HG03354 (cell line): ENCODE measurements around the gene FOSL1.
"Not testable (repeated sequence)": the region's sequence is repeated elsewhere in the genome, so short reads cannot be mapped to it uniquely, and the experiment has no call there.

Source experiments
- ATAC-seq: cut with Tn5 transposase; IDR thresholded peaks from one replicate; pipeline ENCODE4 v1.9.1; 2021; ENCODE audit warnings: mild to moderate bottlenecking; ENCODE audit not compliant: unreplicated experiment, poor library complexity, severe bottlenecking

The FOSL1 gene

DNA sequence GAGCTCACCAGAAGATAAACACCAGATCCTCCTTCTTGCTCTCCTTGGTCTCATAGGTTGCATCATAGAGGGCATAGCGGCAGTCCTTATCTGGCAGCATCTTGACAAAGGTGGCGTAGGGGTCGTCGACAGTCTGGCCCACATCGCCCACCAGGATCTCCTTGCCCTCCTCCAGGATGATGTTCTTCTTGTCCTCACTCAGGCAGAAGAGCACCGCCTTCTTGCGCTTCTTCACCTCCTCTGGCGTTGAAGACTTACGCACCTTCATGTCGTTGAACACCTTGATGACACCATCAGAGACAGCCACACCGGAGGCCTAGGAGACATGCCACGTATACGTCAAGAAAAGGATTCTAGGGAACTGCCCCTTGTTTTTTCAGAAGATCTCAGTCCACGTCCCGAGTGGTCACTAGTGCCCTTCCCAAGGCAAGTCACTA is 44.2 kb downstream of the FOSL1 start:
- ATAC-seq = no peak

DNA sequence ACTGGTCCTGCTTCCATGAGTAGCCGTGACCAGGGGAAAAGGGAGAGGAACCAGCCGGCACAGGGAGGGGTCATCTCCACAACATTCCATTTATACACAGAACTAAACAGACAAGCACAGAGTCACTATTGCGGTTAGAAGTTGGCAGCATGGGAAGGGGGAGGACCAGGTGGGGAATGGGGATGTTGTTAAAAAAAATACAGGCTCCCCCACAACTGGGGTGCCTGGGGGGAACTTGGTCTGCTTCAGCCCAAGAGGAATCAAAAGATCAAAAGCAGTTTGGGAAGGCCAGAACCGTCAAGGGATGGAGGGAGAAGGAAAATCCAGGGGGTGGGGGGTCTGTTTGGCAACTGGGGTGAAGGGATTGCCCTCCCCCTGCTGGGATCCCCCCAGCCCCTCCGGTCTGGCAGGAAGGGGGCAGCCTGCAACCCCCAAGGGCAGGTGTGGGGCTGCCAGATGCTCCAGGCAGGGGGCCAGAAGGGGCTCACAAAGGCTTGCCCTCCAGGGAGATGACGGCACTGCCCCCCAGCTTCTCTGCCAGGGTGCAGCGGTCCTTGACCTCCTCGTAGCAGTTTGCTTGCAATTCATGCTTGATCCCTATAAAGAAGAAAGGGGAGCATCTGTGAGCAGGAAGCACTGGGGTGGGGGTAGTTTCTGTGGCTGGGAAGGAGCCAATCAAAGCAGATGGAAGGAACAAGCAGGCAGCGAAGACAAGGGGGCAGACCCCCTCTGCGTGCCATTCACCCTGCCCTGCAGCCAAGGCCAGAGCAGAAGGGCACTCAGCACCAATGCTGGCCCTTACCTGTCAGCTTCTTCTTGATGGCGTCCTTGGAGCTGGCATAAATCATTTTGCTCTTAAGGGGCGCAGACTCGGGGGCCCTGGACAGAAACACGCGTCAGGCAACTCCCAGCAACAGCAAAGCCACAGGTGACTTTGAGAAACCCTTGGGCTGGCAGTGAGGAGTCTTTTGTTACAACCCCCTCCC is 45.0 kb downstream of the FOSL1 start:
- no peak for ATAC-seq

DNA sequence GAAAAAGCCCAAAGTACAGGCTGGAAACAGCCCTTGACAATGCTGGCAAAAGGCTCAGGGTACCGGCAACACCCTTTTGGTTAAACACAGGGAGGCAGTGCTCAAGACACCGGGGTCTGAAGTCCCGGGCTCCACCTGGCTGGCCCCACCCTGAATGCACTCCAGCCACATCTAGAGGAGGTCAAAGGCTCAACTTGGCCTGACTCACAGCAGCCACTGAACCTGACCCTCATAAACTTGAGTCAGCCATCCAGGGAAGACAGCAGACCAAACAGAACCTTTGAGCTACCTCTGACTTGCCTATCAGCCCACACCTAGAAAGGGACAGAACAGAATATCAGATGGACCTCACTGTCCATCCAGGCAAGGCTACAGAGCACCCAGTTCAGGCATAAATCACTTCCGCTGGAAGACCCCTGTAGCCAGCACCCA is 46.0 kb downstream of the FOSL1 start:
- no peak for ATAC-seq

DNA sequence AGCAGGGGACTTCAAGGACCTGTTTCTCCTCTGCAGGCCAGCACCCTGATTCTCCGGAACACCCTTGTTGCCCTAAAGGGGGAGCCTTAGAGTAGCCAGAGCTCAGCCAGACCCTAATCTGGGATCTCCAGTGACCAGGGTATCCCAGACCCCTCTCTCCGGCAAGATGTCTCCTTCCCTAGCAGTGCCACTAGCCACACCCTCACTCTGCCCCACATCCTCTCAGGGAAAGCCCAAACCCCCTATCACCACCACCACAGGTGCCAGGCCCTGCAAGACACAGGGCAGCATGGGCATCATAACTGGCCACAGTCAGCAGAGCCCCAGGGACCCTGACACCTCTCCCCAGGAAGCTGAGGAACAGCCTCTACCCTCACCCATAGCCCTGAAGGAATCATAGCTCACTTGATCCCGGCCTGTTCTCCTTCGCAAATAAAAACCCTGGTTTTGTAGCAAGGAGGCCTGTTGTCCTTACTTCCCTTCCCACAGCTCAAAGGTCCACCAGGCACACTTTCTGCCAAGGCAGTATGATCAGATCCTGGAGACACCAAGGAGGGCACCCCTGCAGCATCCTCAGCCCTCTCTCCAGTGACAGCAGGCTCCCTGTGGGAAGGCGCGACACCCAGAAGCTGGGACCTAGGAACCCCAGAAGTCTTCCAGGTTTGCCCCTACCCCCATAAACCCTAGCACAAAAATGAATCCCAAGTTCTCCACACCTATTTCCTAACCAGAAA is 46.8 kb downstream of the FOSL1 start:
- ATAC-seq = no peak

DNA sequence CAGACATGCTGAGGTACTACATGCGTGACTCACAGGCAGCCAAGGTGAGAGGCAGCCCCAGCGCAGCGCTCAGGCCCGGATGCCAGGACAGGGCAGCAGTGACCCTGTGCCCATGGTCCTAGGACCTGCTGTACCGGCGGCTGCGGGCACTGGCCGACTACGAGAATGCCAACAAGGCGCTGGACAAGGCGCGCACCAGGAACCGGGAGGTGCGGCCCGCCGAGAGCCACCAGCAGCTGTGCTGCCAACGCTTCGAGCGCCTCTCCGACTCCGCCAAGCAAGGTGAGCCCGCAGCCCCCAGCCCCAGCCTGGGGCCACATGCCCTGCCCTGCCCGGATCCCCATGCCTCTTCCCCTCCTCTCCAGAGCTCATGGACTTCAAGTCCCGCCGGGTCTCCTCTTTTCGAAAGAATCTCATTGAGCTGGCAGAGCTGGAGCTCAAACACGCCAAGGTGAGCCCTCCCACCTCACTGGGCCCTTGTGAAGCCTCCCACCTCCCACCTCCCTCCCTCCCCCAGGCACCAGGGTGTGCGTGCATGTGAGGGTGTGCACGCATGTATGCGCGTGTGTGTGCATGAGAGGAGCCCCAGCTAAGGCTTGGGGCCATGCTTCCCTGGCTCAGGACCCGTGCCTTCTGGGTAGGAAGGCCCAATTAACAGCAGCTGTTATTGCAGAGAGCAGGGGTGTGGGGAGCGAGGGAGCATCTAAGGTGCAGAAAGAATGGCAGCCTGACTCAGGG is 47.5 kb downstream of the FOSL1 start:
- no peak for ATAC-seq

DNA sequence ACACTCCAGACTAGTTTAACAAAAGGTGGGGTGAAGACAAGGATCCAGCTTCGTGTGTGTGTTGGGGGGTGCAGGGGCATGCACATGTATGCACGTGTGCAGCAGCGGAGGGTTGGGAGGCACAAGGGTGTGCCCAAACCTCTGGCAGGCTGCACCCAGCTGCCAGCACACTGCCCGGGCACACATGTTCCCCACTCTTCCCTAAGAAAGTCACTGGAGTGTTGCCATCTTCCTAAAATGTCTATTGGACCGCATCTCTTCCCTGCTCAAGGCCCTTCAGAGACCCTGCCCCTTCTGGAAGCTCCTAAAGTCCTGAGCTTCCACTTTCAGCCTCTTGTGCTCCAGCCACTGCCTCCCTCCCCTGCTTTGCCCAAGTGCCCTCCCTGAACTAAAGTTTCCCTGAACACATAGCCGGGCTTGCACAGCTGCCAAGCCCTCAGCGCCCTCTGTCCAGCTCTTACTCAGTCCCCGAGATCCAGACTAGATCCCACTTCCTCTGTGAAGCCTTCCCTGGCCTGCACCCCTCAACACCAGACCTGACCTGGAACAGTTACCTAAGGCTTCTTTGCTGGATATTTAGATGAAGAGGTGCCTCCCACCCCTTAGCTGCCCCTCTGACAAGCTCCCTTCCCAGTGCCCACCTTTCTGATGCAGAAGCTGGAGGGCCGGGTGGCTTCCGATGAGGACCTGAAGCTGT is 48.2 kb downstream of the FOSL1 start:
- ATAC-seq = no peak

DNA sequence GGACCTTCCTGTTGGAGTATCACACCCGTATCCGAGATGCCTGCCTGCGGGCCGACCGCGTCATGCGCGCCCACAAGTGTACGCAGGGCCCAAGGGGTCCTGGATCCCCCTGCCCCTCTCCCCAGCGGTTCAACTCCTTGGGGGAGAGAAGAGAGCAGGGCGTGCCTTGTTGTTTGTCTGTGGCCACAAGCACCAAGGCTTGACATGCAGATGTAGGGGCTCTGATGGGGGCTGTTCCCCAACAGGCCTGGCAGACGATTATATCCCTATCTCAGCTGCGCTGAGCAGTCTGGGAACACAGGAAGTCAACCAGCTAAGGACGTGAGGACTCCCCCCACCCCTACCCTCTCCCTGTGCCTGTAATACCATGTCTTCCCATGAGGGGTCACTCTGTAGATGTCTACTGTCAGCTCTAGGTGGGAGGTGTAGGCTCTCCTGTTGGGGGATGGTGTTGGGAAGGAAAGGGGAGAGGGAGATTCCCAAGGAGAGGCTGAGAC is 49.1 kb downstream of the FOSL1 start:
- ATAC-seq = no peak

DNA sequence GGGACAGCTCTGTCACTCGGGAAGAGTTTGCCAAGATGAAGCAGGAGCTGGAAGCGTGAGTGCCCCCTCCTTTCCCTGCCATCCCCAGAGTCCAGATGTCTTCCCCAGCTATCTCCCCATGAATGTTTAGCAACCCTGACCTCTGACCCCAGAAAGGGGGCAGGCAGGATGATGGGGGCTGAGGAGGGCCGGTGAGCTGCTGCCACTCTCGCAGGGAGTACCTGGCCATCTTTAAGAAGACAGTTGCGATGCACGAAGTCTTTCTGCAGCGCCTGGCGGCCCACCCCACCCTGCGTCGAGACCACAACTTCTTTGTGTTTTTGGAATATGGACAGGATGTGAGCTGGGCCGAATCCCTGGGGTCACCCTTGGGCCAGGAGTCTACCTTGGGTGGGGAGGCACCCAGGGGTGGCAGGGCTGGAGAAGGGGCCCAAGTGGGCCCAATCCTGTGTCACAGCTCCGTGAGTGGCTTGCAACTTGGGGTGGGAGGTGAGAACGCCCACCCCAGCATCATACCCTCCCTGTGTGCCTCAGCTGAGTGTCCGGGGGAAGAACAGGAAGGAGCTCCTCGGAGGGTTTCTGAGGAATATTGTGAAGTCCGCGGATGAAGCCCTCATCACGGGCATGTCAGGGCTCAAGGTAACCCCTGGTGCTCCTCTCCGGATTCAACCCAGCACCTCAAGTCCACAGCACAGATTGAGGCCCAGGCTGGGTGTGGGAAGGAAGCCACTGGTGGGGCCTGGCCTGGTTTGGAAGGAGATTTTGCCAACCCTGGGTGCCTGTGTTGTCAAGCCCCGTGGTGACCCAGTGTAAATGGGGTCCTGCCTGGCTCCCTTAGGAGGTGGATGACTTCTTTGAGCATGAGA is 49.7 kb downstream of the FOSL1 start:
- ATAC-seq = no peak

DNA sequence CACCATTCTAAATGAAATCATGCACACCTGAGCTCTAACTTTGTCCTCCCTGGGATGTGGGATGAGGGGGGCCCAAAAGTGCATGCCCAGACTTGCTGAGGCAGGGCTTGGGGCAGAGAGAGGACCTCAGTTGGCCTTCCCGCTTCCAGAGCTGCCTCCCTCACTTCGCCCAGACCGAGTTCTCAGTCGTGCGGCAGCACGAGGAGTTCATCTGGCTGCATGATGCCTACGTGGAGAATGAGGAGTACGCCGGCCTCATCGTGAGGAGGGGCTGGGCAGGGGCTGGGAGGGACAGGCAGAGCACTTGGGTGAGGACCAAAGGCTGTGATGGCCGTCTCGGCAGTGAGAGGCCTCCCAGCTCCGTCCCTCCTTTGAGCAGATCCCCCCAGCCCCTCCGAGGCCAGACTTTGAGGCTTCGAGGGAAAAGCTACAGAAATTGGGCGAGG is 50.4 kb downstream of the FOSL1 start:
- no peak for ATAC-seq

DNA sequence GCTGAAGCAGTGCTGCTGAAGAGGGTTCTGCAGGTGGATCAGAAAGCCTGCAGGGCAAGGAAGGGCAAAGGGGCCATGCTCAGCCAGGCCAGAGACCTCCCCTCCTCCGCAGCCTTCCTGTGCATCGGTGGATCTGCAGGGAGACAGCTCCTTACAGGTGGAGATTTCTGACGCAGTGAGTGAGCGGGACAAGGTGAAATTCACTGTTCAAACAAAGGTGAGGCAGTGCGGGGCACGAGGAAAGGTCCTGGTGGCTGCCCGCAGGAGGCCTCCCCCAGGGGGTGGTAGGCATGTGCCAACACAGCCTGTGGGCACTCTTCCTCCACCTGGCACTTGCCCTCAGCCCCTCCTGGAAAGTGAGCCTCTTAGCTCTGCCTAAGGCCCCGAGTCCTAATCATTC is 50.8 kb downstream of the FOSL1 start:
- no peak for ATAC-seq

DNA sequence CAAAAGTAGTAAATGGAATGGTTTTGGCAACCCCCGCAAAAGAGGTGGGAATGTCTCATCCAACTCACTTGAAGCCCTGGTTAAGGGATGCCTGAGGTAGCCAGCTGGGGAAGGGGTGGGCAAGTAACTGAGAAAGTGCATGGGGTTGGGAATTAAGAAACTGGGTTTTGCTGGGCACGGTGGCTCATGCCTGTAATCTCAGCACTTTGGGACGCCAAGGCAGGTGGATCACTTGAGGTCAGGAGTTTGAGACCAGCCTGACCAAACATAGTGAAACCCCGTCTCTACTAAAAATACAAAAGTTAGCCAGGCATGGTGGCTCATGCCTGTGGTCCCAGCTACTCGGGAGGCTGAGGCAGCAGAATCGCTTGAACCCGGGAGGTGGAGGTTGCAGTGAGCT is 51.5 kb downstream of the FOSL1 start:
- not testable (repeated sequence) for ATAC-seq

DNA sequence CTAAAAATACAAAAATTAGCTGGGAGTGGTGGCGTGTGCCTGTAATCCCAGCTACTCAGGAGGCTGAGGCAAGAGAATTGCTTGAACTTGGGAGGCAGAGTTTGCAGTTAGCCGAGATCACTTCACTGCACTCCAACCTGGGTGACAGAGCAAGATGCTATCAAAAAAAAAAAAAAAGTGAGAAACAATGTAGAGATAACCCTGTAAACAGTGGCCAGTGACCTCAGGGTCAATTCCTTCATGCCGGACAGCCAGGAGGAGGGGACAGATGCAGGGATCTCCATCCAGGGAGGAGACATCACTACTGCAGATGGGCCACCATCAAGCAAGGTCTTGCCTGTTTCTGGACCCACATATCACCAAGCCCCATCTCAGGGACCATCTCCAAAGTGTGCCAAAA is 52.4 kb downstream of the FOSL1 start:
- ATAC-seq = no peak

DNA sequence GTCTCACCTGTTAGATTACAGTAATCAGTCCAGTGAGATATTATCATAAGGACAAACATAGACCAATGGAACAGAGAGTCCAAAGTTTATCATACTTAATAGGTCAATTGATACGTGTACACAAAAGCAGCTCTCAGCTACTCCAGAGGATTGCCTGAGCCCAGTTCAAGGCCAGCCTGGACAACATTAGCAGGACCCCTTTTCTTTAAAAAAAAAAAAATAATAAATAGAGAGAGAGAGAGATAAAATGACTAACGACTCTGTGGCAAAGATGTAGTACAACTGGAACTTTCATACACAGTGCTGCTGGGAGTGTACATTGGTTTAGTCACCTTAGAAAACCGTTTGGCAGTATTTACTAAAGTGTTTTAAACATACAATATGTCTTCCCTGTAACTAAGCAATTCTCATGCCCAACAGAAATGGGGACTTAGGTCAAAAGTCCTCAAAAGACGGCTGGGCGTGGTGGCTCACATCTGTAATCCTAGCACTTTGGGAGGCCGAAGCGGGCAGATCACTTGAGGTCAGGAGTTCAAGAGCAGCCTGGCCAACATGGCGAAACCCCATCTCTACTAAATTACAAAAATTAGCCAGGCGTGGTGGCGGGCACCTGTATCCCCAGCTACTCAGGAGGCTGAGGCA is 55.8 kb downstream of the FOSL1 start:
- ATAC-seq = no peak

DNA sequence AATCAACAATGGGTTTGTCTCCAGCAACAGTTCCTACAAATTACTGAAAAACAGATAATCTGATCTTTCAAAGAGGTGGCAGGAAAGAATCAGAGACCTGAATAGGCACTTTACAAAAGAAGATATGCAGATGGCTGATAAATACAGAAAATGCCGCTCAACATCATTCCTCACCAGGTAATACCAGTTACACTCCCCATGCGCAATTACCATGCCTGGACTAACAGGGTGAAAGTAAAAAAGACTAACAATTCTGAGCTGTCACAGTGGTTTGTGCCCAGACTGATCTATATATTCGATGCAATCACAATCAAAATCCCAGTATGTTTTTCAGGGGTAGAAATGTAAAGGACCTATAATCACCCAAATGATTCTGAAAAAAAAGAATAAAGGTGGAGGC is 56.4 kb downstream of the FOSL1 start:
- no peak for ATAC-seq

DNA sequence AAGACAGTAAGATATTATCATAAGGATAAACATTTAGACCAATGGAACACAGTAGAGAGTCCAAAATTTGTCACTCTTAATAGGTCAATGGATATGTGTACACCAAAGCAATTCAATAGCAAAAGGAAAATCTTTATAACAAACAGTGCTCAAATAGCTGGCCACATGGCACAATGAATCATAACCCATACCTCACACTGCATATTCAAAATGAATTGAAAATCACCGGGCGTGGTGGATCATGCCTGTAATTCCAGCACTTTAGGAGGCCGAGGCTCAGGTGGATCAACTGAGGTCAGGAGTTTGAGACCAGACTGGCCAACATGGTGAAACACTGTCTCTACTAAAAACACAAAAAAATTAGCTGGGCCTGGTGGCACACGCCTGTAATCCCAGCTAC is 58.0 kb downstream of the FOSL1 start:
- ATAC-seq = no peak
